Endothelial cell (in vitro differentiated cells): ENCODE results near the gene FAR2. TPM values are rescaled to one million over a fixed set of nuclear protein-coding genes. Genes with fewer than 3 reads are reported as not detected.
A peak's percentile ranks its signal among the peaks of the same experiment; 100 is the strongest.

Experiments
- DNase-seq: peaks from one replicate; pipeline ENCODE4 v3.0.0; 2021; ENCODE audit warnings: low spot score
- H3K27ac Mint-ChIP-seq: one replicate; pipeline ENCODE4 v1.8.0; 2021; ENCODE audit warnings: mixed read lengths, inconsistent platforms; ENCODE audit not compliant: unreplicated experiment
- H3K27me3 Mint-ChIP-seq: one replicate; pipeline ENCODE4 v1.8.0; 2021; ENCODE audit warnings: mild to moderate bottlenecking, moderate library complexity, mixed read lengths, inconsistent platforms; ENCODE audit not compliant: unreplicated experiment
- H3K36me3 Mint-ChIP-seq: one replicate; pipeline ENCODE4 v1.8.0; 2021; ENCODE audit warnings: mild to moderate bottlenecking, low read depth, mixed read lengths, inconsistent platforms; ENCODE audit not compliant: unreplicated experiment
- H3K4me1 Mint-ChIP-seq: one replicate; pipeline ENCODE4 v1.8.0; 2021; ENCODE audit warnings: mild to moderate bottlenecking, mixed read lengths, inconsistent platforms; ENCODE audit not compliant: unreplicated experiment
- H3K4me3 Mint-ChIP-seq: one replicate; pipeline ENCODE4 v1.8.0; 2021; ENCODE audit warnings: mild to moderate bottlenecking, mixed read lengths, inconsistent platforms; ENCODE audit not compliant: unreplicated experiment
- H3K9me3 Mint-ChIP-seq: one replicate; pipeline ENCODE4 v1.8.0; 2021; ENCODE audit warnings: mixed read lengths, inconsistent platforms; ENCODE audit not compliant: unreplicated experiment
- total RNA-seq: library from RNA; stranded (reverse); fragmentation: NEBNext Ultra II Directional; extraction: Animal tissue kit (Norgen Biotek cat#: 25700); gene quantifications from one replicate; pipeline ENCODE4 v1.2.1, GENCODE V29; 2021; ENCODE audit not compliant: unreplicated experiment
- TF ChIP-seq, protein P1 (sequence below): fragments of 200-600 bp; sonication (generic); IDR thresholded peaks from one replicate; pipeline ENCODE4 v1.5.0; 2021; ENCODE audit warnings: antibody characterized with exemption; ENCODE audit not compliant: unreplicated experiment

Gene FAR2
- total RNA-seq, 1 donor from 2014 or later = 104 TPM

DNA sequence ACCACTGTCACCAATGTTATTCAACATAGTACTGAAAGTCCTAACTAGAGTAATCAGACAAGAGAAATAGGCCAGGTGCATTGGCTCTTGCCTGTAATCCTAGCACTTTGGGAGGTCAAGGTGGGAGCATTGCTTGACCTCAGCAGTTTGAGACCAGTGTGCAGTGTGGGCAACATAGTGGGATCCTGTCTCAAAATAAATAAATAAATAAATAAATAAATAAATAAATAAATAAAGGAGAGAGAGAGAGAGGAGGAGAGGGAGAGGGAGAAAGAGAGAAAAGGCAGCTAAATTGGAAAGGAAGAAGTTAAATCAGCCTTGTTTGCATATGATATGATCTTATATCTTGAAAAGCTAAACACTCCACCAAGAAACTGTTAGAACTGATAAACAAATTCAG is 115.3 kb downstream of the FAR2 start:
- H3K27me3 Mint-ChIP-seq = no peaks in the 10 kb centered on the region
- H3K36me3 Mint-ChIP-seq = peaks cover 9% of the 10 kb centered on the region

DNA sequence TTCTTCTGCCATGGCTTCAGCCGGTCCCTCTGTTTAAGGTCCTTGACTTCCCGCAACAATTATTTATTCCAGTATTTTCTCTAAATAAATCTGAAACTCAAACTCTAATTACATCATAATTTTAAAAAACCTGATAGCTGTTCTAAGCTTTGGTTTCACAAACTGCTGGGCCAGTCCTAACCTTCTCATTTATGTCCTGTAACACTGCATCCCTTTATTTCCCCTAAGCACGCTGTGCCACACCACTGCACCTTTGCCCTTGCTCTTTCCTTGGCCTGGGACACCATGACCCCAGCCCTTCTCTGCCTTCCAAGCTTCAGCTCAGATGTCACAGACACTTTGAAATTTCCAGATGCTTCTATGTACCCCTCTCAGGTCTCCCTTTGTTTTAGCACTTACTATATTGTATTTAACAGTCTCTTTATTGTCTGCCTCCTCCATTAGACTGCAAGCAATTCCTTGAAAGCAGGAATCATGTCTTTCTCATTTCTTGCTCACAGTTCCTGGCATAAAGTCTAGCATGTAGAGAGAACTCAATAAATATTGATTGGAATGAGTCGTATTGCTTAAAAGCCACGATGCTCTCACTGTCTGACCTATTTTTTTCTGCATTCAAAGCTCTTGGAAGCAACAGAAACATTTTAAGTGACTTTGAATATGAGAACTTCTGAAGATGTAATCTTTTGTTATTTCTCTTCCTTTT is 120.8 kb downstream of the FAR2 start:
- no peak for DNase-seq
- peaks cover 30% of the 10 kb centered on the region for H3K36me3 Mint-ChIP-seq
- no peaks in the 10 kb centered on the region for H3K9me3 Mint-ChIP-seq
- no peak overlapping the region for H3K27ac Mint-ChIP-seq
- H3K4me1 Mint-ChIP-seq = no peaks in the 10 kb centered on the region
- TF ChIP-seq, protein P1, sequence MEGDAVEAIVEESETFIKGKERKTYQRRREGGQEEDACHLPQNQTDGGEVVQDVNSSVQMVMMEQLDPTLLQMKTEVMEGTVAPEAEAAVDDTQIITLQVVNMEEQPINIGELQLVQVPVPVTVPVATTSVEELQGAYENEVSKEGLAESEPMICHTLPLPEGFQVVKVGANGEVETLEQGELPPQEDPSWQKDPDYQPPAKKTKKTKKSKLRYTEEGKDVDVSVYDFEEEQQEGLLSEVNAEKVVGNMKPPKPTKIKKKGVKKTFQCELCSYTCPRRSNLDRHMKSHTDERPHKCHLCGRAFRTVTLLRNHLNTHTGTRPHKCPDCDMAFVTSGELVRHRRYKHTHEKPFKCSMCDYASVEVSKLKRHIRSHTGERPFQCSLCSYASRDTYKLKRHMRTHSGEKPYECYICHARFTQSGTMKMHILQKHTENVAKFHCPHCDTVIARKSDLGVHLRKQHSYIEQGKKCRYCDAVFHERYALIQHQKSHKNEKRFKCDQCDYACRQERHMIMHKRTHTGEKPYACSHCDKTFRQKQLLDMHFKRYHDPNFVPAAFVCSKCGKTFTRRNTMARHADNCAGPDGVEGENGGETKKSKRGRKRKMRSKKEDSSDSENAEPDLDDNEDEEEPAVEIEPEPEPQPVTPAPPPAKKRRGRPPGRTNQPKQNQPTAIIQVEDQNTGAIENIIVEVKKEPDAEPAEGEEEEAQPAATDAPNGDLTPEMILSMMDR = no peak
- peaks cover 2% of the 10 kb centered on the region for H3K27me3 Mint-ChIP-seq
- no peak overlapping the region for H3K4me3 Mint-ChIP-seq

More for the DNA sequence above, 115.3 kb downstream of the FAR2 start:
- no peaks in the 10 kb centered on the region for H3K9me3 Mint-ChIP-seq
- DNase-seq = no peak
- no peak overlapping the region for H3K4me3 Mint-ChIP-seq
- no peak overlapping the region for H3K27ac Mint-ChIP-seq
- TF ChIP-seq, protein P1 = no peak
- H3K4me1 Mint-ChIP-seq = no peaks in the 10 kb centered on the region

DNA sequence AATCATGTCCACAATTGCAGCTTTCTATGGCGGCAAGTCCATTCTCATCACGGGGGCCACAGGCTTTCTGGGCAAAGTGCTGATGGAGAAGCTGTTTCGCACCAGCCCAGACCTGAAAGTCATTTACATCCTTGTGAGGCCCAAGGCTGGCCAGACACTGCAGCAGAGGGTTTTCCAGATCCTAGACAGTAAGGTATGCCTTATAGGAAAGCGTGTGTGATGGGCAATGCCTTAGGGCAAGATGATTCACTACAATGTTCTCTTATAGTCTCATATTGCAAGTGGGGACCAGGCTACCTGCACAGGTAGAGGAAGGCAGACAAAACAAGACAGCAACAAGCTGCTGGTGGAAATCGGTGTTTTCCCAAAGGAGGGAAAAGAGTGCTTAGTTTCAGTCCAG is 121.4 kb downstream of the FAR2 start:
- Mint-ChIP-seq H3K36me3 (peaks cover 36% of the 10 kb centered on the region), H3K4me3 (no peak overlapping the region), H3K27me3 (peaks cover 2% of the 10 kb centered on the region), H3K4me1 (no peaks in the 10 kb centered on the region), H3K9me3 (no peaks in the 10 kb centered on the region), H3K27ac (no peak overlapping the region)
- TF ChIP-seq, protein P1 = no peak
- no peak for DNase-seq

DNA sequence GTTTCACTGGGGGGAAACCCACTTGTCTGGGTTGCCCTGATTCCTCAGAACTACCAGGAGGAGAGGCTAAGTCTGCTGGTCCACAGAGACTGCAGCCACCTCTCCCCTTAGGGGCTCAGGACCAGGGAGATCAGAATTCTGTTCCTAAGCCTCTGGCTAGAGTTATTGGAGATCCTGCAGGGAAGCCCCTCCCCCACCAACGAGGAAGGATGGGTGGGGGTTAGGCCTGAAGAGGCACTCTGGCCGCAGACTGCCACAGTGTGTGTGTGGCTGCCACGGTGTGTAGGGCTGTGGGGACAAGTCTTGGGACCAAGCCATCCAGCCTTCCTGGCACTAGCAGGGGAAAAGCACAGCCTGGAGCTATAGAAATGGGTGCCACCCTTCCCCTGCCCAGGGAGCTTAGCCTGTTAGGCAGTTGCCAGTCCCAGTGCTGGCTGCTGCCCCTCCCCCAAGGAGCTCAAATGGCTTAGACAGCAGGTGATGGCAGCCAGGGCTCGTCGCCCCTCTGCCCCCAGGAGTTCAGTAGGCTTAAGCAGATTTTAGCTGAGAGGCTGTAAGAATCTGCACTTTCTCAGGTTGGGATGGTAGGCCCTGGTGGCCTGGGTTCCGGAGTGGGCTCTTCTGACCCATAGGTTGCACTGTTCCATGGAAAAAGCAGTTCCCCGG is 124.2 kb downstream of the FAR2 start:
- no peak overlapping the region for H3K4me3 Mint-ChIP-seq
- H3K4me1 Mint-ChIP-seq = no peaks in the 10 kb centered on the region
- H3K36me3 Mint-ChIP-seq = peaks cover 42% of the 10 kb centered on the region
- no peaks in the 10 kb centered on the region for H3K9me3 Mint-ChIP-seq
- no peak for DNase-seq
- TF ChIP-seq, protein P1 = no peak
- H3K27ac Mint-ChIP-seq = no peak overlapping the region
- peaks cover 2% of the 10 kb centered on the region for H3K27me3 Mint-ChIP-seq

DNA sequence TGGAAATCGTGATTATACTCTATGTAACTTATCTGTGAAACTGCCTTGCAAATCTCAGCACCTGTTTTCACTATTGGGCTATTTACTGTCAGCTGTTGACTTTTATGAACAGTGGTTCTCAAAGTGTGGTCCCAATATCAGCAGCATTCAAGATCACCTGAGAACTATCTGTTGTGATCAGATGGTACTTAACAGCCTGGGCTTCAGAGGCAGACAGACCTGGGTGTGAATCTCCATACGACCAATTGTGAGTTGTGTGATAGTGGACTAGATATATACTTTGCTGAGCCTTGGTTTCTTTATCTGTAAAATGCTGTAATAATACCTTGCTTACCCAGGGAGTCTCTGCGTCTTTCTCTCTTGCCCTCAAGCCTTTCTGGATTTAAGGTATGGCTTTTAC is 126.8 kb downstream of the FAR2 start:
- Mint-ChIP-seq H3K27ac (no peak overlapping the region), H3K36me3 (peaks cover 42% of the 10 kb centered on the region), H3K27me3 (peaks cover 2% of the 10 kb centered on the region), H3K4me1 (peaks cover 8% of the 10 kb centered on the region), H3K4me3 (peak overlapping the region; percentile 10), H3K9me3 (no peaks in the 10 kb centered on the region)
- TF ChIP-seq, protein P1 = no peak
- DNase-seq = no peak
